GM12892 (cell line): ENCODE data around the gene KIF11.

ENCODE experiments used
- POLR2A ChIP-seq: IDR thresholded peaks from 2 replicates; pipeline ENCODE4 v1.6.1; 2011; ENCODE audit warnings: low read depth, low read length, control low read depth
- POLR2AphosphoS5 ChIP-seq: IDR thresholded peaks from 2 replicates; pipeline ENCODE4 v1.6.1; 2011; ENCODE audit warnings: low read depth, low read length, control low read depth

GRCh38 chr10:92553959-92554358, 39.0 kb upstream of the KIF11 start:
- TF ChIP-seq POLR2AphosphoS5 = no peak
- TF ChIP-seq POLR2A = no peak
